HG02884 (cell line): ENCODE results near the gene PON2.

Experiments used
- ATAC-seq: cut with Tn5 transposase; IDR thresholded peaks from one replicate; pipeline ENCODE4 v1.9.1; 2021; ENCODE audit warnings: mild to moderate bottlenecking, moderate library complexity; ENCODE audit not compliant: unreplicated experiment

Gene PON2

DNA sequence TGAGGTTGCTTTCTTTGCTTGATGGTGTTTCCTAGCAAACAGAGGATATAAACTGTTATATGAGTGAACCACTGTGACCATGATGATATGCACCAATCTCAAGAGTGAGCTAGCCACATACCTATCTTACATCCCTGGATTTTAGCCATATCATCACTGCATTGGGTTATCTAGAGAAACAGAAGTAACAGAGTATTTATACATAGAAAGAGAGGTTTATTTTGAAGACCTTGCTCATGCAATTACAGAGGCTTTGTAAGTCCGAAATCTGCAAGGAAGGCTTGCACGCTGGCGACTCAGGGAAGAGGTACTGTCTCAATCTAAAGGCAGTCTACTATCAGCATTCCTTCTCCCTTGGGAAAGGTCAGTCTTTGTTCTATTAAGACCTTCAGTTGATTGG is 11.8 kb upstream of the PON2 start:
- ATAC-seq: no peak

DNA sequence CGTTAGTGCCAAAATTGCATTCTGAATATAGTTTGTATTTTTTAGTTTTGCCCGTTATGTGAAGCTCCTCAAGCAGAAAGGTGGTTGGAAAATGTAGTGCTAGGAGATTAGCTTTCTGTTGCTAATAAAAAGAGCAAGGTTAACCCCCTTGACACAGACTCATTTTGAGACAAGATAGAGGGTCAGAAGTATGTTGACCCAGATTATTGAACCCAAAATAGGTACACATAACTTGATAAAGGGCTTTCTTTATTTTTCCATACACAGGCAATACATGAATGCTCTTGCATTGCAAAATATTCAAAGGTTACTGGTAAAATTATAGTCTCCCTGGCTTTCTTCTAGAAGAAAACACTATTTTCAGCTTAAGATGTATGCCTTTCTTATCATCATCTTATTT is 10.0 kb upstream of the PON2 start:
- ATAC-seq: no peak

DNA sequence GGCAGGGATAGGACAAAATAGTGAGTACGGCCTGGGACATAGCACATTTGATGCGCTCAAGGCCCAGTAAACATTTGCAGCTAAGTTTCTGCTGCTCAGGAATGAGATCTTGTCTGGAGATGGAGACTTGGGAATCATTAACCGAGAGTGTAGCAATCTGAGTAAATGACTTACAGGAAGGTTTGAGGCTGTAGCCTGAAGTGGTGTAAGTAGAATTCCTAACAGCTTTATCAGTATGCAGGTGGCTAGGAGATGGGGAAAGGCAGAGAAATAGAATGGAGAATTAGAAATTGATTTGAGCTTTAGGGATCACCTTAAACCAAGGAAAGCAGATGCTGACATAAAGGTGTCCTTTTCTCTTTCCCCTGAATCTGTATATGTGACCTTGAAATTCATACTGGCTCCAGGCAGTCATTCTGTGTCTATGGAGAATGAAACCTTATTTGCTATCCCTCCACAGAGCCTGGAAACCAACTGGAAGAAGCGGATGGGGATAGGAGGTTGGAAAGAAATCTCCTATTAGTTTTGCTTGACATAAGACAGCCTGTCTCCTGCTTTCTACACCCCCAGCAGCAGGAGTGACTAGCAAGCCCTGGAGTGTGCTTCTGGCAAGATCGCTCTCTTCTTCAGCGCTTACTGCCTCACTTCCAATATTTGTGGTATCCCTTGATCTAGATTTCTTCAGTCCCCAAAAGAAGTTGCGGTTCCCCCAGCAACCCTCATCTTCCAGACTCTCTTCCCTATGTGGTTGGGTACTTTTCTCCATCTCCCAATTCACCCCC is 6.4 kb upstream of the PON2 start:
- ATAC-seq: no peak

DNA sequence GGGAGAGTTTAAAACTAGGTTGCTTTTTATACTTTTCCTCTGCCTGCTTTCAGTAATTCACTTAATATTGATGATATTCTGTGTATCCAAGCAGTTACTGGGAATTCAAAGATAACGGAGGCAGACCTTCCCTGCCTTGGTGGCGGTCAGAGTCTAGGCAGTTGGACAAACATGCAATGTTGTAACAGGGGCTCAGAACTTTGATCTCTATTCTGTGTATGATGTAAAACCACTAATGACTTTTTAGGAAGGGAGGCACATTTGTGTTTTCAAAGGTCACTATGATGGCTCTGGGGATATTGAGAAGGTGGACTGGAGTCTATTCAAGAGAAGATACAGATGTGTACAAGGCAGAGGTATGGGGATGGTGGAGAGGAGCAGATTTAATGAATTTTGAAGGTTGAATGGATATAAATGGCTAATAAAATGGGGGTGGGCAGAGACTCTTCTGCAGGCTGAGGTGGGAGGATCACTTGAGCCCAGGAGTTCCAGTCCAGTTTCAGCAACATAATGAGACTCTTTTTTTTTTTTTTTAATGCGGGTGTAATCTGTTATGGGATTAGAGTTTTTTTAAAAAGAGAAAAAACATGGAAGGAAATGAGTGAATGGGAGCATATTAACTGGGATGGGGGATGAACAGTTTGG is 5.7 kb upstream of the PON2 start:
- ATAC-seq: no peak

DNA sequence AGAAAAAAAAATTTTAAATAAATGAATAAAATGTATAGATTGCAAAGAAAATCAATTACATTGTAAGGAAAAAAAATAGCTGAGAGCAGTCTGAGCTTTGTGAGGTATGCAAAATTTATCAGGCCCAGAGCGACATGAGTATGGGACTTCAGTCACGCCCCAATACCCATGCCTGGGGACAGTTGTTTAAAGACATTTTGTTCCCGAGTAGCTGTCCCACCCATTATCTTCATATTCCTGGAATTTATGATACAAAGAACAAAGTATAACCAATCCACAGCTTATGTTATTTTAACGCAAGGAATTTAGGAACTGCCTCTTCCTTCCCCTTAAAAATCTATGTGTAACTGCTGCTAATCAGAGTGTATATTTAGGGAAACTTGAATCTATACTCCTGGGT is 1.6 kb upstream of the PON2 start:
- no peak for ATAC-seq

DNA sequence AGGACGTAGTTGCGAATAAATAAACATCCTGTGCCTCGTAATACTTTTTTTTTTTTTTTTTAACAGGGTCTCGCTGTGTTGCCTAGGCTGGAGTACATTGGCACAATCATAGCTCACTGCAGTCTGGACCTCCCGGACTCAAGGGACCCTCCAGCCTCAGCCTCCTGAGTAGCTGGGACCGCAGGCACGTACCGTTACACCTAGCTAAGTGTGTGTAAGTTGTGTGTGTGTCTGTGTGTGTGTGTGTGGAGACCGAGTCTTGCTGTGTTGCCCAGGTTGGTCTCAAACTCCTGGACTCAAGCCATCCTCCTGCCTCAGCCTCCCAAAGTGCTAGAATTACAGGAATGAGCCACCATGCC is 573 bp upstream of the PON2 start:
- ATAC-seq: peak; percentile 1

DNA sequence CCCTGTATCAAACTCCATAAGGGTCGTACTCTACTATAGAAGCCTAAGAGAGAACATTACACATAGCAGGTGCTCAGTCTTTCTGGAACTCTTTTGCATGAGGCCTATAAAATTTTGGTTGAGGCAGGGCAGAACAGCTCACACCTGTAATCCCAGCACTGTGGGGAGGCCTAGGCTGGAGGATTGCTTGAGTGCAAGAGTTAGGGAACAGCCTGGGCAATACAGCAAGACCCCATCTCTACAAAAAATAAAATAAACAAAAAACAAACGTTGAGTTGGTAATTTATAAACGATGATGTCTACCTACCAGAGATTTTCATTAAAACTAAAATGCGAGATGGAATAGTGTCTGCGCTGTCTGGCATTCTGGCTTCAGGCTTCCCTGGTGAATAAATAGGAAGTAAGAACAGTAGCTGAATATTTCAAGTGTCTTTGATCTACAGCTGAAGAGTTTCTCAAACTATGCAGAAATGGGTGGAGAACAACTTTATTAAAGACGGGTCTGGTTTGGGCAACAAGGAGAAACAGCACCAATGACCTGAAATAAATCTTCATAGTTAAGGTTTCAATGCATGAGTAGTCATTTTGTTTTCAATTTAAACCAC is 774 bp downstream of the PON2 start:
- ATAC-seq: no peak

DNA sequence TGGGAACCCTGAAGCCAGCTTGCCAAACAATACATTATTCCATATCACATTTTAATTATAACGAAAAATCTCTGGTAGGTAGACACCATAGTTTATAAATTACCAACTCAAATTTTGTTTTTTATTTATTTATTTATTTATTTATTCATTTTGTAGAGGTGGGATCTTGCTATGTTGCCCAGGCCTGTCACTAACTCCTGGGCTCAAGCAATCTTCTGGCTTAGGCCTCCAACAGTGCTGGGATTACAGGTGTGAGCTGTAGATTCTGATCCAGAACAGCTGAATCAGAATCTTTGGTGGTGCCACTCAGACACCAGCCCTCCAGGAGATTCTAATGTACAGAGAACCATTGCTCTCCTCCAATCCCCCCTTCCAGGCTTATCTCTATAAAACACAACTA is 1.7 kb downstream of the PON2 start:
- no peak for ATAC-seq

DNA sequence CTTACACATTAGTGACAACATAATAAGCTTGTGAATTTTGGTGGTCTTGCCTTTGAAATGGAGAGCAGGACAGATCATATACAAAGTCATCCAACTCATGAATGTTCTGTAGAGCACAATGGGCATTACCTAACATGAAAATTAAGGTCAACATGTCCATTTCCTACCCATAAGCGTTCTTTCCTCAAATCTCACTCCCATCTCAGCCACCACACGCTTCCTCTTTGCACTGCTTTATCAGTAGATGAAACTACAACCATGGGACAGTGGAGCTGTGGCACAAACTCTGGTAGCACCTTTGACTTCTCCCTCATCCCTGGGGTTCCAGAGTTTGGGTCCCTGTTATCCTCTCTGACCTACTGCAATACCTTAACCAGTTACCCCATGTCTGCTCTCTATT is 2.2 kb downstream of the PON2 start:
- ATAC-seq: no peak

DNA sequence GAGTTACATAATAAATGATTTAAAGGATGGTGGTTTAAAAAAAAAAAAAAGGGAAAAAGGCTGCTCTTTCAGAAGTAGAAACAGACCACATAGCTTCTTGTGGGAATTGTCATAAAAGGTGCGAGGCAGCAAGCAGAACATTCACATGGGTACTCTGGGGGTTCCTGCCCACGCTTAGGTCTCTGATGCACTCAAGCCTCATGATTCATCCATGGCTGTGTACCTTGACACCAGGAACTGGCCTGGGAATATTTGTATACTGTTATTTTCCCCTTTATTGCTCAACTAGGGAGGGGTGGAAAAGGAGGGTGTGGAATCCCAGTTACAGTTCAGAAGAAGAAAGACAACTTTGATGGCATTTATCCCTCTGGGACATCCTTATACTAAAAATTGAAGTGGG is 4.0 kb downstream of the PON2 start:
- no peak for ATAC-seq

DNA sequence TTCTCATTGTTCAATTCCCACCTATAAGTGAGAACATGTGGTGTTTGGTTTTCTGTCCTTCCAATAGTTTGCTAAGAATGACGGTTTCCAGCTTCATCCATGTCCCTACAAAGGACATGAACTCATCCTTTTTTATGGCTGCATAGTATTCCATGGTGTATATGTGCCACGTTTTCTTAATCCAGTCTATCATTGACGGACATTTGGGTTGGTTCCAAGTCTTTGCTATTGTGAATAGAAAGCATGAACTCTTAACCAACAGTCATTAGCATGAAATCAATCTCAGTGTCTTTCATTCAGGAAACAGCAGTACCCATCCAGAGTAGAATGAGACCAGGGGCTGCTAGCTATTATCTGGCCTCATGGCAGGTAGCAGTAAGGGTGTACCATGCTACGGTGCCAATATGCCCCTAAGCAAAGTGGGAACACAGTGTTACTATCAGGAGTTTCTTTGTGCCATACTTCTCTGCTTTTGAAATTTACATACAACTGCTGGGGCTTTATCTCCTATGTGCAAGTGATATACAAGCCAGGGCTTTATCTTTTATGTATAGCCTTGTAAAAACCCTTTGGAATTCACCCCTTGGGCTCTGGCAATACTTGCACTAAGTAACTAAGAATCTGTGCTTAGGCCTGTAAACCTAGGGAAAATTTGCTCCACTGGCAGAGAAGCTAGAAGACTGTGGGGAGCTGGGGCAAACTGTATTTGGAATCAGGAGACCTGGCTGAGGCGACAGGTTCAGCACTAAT is 5.4 kb downstream of the PON2 start:
- no peak for ATAC-seq

DNA sequence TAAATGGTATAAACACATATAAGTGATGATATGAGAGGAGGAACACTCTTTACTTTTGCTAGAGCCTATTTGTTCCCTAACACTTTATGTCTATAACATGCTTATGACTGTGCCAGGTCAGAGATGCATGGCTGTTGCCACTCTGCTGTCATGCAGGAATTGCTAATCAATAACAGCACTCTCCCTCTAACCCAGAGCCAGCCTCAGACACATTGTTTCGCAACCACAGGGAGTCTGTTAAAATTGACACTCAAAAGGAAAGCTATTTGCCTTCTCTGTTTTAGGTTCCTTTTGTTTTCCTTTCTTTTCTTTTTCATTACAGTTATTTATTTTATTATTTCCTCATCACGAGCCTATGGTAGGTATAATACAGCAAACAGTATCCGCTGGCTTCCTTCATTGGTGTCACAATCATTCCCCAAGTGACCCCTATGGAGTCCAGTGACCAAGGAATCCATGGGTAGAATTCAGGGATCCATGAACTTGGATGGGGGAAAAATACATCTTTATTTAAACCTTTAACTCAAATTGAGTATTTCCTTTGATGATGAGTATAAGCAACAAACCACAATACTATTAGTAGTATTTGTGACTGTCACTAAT is 6.8 kb downstream of the PON2 start:
- ATAC-seq: no peak

DNA sequence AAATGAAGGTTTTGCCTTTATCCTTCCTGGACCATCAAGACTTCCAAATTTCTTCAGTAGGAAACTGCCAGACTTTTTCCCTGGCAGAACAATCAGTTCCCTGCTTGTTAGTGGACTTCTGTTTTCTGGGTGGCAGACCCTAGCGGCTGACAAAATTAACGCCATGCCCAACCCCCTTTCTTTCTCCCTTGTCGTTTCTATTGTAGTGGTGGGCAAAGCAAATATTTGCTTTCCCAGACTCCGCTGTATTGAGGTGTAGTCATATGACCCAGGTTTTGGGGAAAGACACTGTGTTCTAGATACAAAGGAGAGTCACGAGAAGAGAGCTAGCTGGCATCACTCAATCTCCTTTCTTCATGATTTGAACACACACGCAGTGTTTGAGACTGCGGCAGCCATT is 7.7 kb downstream of the PON2 start:
- no peak for ATAC-seq

DNA sequence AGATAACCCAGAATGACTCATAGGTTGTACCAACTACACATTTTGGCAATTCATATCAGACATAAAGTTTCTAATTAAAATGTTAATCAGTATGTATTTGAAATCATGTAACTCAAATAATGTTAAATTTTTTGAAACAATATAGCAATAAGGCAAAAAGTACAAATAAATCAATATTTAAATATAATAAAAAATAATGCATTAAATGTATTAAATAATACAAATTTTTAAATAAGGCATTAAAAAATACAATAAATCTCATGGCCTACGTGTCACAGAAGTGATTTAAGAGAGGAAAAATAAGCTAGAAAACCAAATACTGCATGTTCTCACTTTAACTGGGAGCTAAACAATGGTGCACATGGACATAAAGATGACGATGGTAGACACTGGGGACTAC is 9.1 kb downstream of the PON2 start:
- ATAC-seq: no peak

DNA sequence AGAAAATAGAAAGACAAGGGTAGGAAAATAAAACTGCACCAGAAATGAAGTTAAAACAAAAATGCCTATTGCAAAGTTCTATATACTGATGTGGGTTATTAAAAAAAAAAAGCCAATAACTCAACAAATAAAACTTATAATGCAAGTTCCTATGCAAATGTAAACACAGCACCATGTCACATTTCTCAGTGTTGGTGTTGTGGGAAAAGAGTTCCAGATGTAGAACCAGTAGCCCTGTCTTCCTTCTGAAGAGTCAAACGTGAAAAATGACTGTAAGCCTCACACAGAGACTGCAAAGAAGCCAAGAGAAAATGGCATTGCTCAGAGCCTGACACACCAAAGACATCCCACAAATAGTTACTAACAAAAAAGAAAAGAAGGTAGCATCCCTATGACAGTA is 10.1 kb downstream of the PON2 start:
- no peak for ATAC-seq

DNA sequence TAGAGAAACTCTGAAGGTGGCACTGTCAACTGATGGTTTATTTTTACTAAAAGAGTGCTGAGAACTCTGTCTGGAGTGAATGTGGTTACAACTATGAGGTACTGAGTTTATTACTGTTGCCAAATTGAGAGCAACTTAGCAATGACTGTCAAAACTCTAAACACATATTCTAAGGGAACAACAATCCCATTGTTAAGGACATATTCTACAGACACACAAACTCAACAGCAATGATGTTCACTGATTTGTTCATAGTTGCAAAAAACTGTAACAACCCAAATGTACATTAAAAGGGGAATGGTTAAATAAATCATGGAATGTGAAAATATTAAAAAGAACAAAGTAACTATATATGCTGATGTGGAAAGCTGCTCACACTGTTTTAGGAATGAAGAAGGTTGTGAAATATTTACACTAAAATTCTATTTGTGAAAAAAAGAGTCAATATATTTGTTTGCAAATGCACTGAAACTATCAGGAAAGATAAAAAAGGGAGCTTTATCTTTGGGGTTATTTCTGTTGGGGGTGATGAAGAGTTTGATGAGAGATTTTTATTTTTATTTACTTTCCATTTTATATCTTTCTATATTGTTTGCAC is 12.9 kb downstream of the PON2 start:
- ATAC-seq: peak; percentile 38

DNA sequence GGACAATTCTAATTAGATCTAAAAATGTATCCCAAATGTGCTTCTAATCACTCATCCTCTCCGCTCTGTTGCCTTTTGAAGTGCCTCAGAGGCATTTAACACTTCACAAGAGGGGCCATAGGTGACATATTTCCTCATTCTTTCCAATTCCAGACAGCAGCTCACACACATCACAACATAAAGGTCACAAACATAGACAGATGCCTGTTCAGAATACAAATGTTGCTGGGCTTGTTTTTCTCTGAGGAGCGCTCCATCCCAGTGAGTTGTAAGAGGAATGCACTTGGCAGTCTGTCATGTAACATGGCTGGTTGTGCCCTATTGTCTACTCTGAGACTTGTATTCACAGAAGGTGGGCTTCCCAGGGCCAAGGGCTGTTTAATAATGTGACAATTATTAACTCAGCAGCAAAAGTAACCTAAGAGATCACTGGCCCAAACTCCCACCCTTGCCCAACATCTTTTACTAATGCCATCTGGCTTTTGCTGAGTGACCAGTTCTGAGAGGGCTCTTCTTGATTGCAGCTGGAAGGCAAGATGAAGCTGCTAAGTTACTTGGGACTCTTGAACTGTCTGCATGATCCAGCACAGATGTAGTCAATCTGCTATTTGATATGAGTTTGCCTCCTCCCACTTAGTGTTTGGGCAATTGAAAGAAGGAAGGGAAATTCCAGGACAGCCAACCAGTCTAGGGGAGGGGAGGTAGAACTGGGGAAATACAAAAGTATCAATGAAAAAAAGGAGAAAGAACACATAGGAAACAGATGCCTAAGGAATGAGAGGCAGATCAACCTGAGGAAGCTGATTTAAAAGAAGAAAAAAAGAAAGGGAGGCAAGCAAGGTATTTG is 13.6 kb downstream of the PON2 start:
- peak; percentile 62 for ATAC-seq

DNA sequence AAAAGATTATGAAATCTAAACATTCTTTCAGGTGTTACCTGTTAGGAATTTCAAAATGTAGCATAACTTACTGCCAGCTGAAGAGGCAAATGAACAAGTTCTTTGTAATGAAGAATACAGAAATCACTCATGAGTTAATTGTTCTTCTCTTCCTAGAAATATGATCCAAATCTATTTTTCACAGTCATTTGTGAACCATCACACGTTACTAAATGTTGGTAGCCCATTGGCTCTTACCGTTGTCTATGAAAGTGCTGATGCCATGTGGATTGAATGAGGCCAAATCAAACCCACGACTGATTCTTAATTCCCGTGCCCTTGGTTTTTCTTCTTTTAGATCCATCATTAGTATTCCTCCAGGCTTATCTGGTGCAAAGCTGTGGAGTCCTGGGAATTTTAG is 22.8 kb downstream of the PON2 start:
- no peak for ATAC-seq

DNA sequence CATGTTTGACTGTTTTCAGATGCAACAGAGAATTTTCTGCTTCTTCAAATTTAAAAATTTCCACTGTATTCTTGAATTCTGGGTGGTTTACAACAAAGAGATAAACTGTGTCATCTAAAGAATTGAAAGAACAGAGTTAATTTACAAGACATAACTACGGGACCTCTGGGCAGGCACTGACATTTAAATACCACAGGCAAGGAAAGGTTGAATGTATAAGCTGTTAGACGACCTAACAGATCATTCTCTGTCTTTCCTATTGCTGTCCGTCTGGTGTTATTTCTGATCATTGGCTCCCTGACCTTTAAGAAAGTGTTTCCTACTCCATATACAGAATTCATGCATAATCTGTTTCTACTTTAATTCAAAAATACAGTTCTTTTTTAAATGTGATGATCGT is 23.2 kb downstream of the PON2 start:
- ATAC-seq: no peak

DNA sequence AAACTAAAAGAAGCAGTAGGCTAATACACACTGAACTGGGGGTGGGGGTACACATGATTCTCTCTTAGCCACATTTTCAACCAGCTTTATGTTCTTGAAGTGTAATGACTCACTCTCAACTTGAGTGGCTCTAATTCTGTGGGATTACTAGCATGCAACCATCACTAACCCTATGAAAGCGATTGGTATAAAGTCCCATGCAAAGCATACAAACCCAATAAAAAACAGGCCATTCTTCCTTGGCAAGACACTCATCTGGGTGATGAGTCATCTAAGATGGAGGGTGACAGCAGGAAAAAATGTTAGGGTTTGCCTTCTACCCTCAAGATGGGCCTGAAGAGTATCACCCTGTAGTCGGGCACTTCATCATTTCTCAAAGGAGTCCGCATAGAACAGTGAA is 23.8 kb downstream of the PON2 start:
- no peak for ATAC-seq
